Ovary (tissue), 9 donors: ENCODE measurements around the gene SMG9. TPM values are rescaled to one million over a fixed set of nuclear protein-coding genes. Genes with fewer than 3 reads are reported as not detected.

Source experiments
- DNase-seq, 5 donors: peaks; one replicate each; pipeline ENCODE4 v3.0.0-alpha.2; 2019 to 2020
- H3K27ac ChIP-seq, 2 donors: fragments of 200-600 bp; one replicate each; pipeline versions ENCODE4 v1.5.1 to v1.8.0; 2019 to 2022
- H3K27me3 ChIP-seq: fragments of 200-600 bp; one replicate; pipeline ENCODE4 v1.8.0; 2022
- H3K36me3 ChIP-seq: fragments of 200-600 bp; sonication (generic); one replicate; pipeline ENCODE4 v1.5.1; 2019
- H3K4me1 ChIP-seq: one replicate; pipeline ENCODE4 v1.8.1; 2013; ENCODE audit warnings: mild to moderate bottlenecking, moderate library complexity; ENCODE audit not compliant: insufficient read depth
- H3K4me3 ChIP-seq: fragments of 200-600 bp; sonication (generic); one replicate; pipeline ENCODE4 v1.5.1; 2017
- H3K9me3 ChIP-seq, 2 donors: fragments of 200-600 bp in 1 of 2; sonication (generic) in 1 of 2; one replicate each; pipeline versions ENCODE4 v1.5.1 to v1.8.1; 2013 to 2019; ENCODE audit warnings: mild to moderate bottlenecking in 1 of 2, moderate library complexity in 1 of 2
- CTCF ChIP-seq, 3 donors: fragments of 450-650 bp in 2 of 3; fragments of 200-600 bp in 1 of 3; IDR thresholded peaks; one replicate each; pipeline versions ENCODE4 v1.5.1 to v1.8.0; 2016 to 2022; ENCODE audit warnings: antibody characterized with exemption in 3 of 3, mild to moderate bottlenecking in 1 of 3
- EP300 ChIP-seq: sonication (generic); formaldehyde crosslinking; IDR thresholded peaks from one replicate; pipeline ENCODE4 v1.6.1; 2017; ENCODE audit warnings: antibody characterized with exemption
- POLR2A ChIP-seq: fragments of 450-650 bp; IDR thresholded peaks from one replicate; pipeline ENCODE4 v1.6.1; 2017; ENCODE audit warnings: antibody characterized with exemption, mild to moderate bottlenecking, moderate library complexity
- WGBS, 3 donors: extraction: QIAGEN DNeasy Blood & Tissue Kit in 1 of 3; methylation state at CpG; one replicate each; pipeline versions ENCODE4 v1.1.5 to v1.1.7; 2013 to 2017; 5-methylcytosine and 5-hydroxymethylcytosine counted together
- intact Hi-C, 4 donors: fragments of 100-400 bp; cut with DNase I; formaldehyde crosslinking; loops; one replicate each; pipeline versions ENCODE4 v1.11.0 to v1.15.1; 2022 to 2023
- polyA plus RNA-seq, 2 donors: library from polyadenylated mRNA; stranded (reverse); fragments of 200-250 nt in 1 of 2; fragments of 350-450 nt in 1 of 2; fragmentation: Illumina TruSeq in 1 of 2; extraction: RNeasy Lipid Tissue Mini Kit (QIAGEN cat#74804) in 1 of 2; gene quantifications; one replicate each; pipeline ENCODE4 v1.2.3, GENCODE V29; 2013 to 2014
- total RNA-seq, 7 donors: library from RNA; depleted of rRNA in 2 of 7; stranded (reverse); fragments of >200 nt in 2 of 7; fragmentation: NEBNext Ultra II Directional in 3 of 7; extraction: Animal tissue kit (Norgen Biotek cat#: 25700) in 3 of 7; gene quantifications; one replicate each; pipeline versions ENCODE4 v1.1.0 to v1.2.4, GENCODE V29; 2016 to 2023
- donor health status: DM: no; HTN: no; CAD: no; lungs with moderate emphysema.
- donor health status: DM: no; HTN: no; CAD: no.
- donor health status: Bipolar disorder and iron deficiency.
- donor health status: DM: yes; HTN: yes; CAD: no.
- donor health status: DM: no; HTN: no; CAD: no.
- donor health status: DM: yes; HTN: yes; CAD: no.

SMG9 gene
- total and polyA plus RNA-seq, 9 donors: 13.9 to 34.8 (median 23.9) TPM

GRCh38 chr19:43738780-43739211 lies 16.0 kb downstream of the SMG9 start:
- H3K4me3 ChIP-seq: no peak overlapping the region
- no peak for DNase-seq
- no peaks in the 10 kb centered on the region for H3K27me3 ChIP-seq
- no peak for TF ChIP-seq EP300
- TF ChIP-seq CTCF (IDR thresholded peaks at IDR 0.05): no peak
- TF ChIP-seq POLR2A: no peak
- H3K27ac ChIP-seq: no peak overlapping the region
- WGBS, 3 donors: 39 to 46% (median 41%) methylated on average over 5 of the region's 5 CpGs
- H3K9me3 ChIP-seq: no peaks in the 10 kb centered on the region
- H3K4me1 ChIP-seq: no peaks in the 10 kb centered on the region
- no peaks in the 10 kb centered on the region for H3K36me3 ChIP-seq
- intact Hi-C loops: no loop called here

GRCh38 chr19:43735957-43736356 lies 18.8 kb downstream of the SMG9 start:
- Histone ChIP-seq H3K27ac (no peak overlapping the region), H3K4me1 (no peaks in the 10 kb centered on the region), H3K36me3 (no peaks in the 10 kb centered on the region), H3K9me3 (no peaks in the 10 kb centered on the region), H3K4me3 (no peak overlapping the region), H3K27me3 (no peaks in the 10 kb centered on the region)
- intact Hi-C loops: no loop called here
- no peak for DNase-seq
- TF ChIP-seq CTCF (IDR thresholded peaks at IDR 0.05): no peak
- TF ChIP-seq EP300: no peak
- TF ChIP-seq POLR2A: no peak

GRCh38 chr19:43735013-43735412 lies 19.7 kb downstream of the SMG9 start:
- TF ChIP-seq POLR2A: no peak
- no peak for TF ChIP-seq EP300
- no peaks in the 10 kb centered on the region for H3K9me3 ChIP-seq
- DNase-seq: no peak
- H3K4me1 ChIP-seq: no peaks in the 10 kb centered on the region
- no peak overlapping the region for H3K27ac ChIP-seq
- no peaks in the 10 kb centered on the region for H3K36me3 ChIP-seq
- intact Hi-C loops: no loop called here
- no peak overlapping the region for H3K4me3 ChIP-seq
- 95 to 96% (median 95%) methylated on average over 6 of the region's 6 CpGs for WGBS, 3 donors
- no peaks in the 10 kb centered on the region for H3K27me3 ChIP-seq

- Histone ChIP-seq H3K27ac (no peak overlapping the region), H3K9me3 (no peaks in the 10 kb centered on the region), H3K4me1 (no peaks in the 10 kb centered on the region), H3K27me3 (no peaks in the 10 kb centered on the region), H3K4me3 (no peak overlapping the region), H3K36me3 (no peaks in the 10 kb centered on the region)
- TF ChIP-seq POLR2A: no peak
- no peak for TF ChIP-seq CTCF (IDR thresholded peaks at IDR 0.05)
- no peak for TF ChIP-seq EP300
- 51 to 73% (median 64%) methylated on average over 1 of the region's 1 CpG for WGBS, 3 donors
- DNase-seq: no peak
- intact Hi-C loops: no loop called here
Measured at GRCh38 chr19:43731846-43732245, 22.9 kb downstream of the SMG9 start.

- H3K36me3 ChIP-seq: no peaks in the 10 kb centered on the region
- no peak overlapping the region for H3K4me3 ChIP-seq
- H3K9me3 ChIP-seq: no peaks in the 10 kb centered on the region
- no peak for TF ChIP-seq CTCF (IDR thresholded peaks at IDR 0.05)
- no peak for TF ChIP-seq EP300
- no peak for TF ChIP-seq POLR2A
- WGBS, 3 donors: 83 to 95% (median 83%) methylated on average over 8 to 14 of the region's 14 CpGs
- H3K4me1 ChIP-seq: no peaks in the 10 kb centered on the region
- intact Hi-C loops: no loop called here
- DNase-seq: peak in 1 of 5 donors; percentile 35
- no peaks in the 10 kb centered on the region for H3K27me3 ChIP-seq
- no peak overlapping the region for H3K27ac ChIP-seq
Measured at GRCh38 chr19:43731346-43731745, 23.4 kb downstream of the SMG9 start.
